HG03520 (cell line): ENCODE data around the gene ARL5A.

Source experiments
- ATAC-seq: cut with Tn5 transposase; IDR thresholded peaks from one replicate; pipeline ENCODE4 v1.9.1; 2021; ENCODE audit warnings: mild to moderate bottlenecking, moderate library complexity; ENCODE audit not compliant: unreplicated experiment

The ARL5A gene

DNA sequence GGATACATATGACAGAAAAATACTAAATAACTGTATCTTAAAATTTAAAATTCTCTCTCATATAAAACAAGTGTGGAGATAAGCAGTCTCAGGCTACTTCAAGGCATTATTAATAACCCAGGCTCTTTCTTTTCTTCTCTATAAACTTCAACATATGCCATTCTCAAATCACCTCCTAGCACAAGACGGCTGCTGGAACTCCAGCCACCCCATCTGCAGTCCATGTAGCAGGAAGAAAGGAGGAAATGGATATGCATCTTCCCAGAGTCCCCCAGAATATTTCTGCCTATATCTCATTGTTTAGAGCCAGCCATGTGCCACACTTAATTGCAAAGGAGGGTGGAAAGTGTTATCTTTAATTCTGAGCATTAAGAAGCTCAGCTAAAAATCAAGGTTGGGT is 58.6 kb downstream of the ARL5A start:
- ATAC-seq = no peak

DNA sequence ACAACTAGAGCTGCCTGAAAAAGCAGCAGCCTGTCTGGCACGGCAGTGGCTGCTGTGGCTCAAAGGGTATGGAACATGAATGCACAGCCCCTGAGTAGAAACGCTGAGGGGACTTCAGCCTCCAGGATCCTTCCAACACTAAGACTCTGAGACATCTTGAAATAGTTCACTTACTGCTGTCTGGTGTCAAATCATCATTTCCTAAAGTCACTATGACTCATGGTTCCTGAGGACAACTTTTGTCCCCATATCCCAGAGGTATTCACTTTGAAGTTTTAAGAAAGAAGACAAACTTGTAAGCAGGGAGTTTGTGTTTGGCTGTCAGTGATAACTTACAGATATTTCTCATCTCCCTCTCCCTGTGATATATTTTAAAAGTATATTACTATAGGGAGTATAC is 60.7 kb downstream of the ARL5A start:
- ATAC-seq = no peak

DNA sequence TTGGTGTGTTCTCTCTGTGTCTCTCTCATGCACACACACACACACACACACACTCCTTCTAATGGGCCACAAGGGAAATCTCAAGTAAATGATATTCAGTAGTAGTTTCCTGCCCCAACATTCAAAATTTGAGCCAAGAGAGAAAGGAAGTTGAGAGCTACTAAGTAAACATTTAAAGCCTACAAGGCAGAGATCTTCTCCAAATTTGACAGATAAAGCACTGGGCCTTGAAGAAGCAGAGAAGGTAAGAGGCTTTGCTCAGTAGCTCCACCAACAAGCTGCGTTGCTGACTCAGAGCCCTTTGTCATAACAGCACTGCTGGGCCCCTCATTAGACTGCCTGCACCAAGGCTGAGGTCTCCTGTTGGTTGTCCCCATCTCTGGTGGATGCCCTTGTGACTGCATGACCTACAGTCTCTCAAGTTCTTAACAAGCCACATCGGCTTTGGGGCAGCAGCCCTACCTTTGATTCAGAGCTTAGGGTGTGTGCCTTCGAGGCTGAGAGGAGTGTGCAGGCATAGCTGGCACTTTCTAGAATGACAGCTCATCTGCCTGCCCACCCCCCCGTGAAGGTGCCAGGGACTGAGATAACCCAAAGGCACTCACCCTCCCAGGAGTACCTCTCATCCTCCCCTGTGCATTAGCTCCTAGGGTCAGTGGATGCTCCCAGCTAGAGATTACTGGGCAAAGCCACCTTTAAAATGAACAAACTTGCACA is 61.6 kb downstream of the ARL5A start:
- peak; percentile 43 for ATAC-seq

GRCh38 chr2:151765760-151766410 is 62.3 kb downstream of the ARL5A start:
- ATAC-seq = no peak

GRCh38 chr2:151762694-151763093 is 65.5 kb downstream of the ARL5A start:
- no peak for ATAC-seq

- no peak for ATAC-seq
Observed at GRCh38 chr2:151761687-151762086, 66.5 kb downstream of the ARL5A start.

- no peak for ATAC-seq
Observed at GRCh38 chr2:151761193-151761592, 67.0 kb downstream of the ARL5A start.

DNA sequence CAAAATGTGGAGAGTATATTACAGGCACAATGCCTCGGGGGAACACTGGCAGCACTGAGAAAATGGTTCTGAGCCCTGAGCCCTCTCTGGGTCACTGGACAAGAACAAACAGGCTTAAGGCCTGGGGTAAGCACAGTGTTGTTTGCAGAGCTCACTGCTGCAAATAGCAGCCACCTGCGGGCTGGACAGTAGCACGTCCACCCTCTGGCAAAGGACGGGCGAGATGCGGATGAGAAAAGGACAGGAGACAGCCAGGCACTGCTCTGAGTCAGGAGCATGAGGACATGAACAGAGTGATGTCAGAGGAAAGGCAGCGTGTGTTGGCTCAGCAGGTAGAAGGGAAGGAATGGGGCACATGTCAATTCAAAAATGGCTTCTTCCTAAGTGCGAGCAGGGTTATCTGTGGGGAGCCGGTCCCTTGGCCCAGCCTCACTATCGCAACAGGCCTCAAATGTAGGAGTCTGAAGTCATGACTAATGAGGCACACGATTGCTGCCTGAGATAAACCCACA is 68.0 kb downstream of the ARL5A start:
- ATAC-seq = no peak

GRCh38 chr2:151758744-151759143 is 69.5 kb downstream of the ARL5A start:
- ATAC-seq = no peak

GRCh38 chr2:151757861-151758260 is 70.4 kb downstream of the ARL5A start:
- no peak for ATAC-seq

DNA sequence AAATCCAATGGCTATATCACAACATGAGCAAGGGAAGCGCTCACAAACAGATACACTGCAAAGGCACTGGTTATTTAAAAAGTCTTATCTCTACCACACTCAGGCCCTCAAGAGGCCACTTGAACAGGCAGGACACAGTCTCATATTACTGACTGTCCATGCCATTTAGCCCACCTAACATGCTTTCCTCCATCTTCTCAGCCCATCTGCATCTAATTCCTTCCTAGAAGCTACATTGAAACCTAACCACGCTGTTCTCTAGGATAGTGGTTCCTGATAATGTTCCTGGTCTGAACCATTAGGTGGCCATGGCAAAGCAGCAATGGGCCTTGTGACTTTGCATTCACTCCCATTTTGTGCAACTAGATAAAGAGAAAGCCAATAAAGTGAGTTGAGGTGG is 71.4 kb downstream of the ARL5A start:
- no peak for ATAC-seq

DNA sequence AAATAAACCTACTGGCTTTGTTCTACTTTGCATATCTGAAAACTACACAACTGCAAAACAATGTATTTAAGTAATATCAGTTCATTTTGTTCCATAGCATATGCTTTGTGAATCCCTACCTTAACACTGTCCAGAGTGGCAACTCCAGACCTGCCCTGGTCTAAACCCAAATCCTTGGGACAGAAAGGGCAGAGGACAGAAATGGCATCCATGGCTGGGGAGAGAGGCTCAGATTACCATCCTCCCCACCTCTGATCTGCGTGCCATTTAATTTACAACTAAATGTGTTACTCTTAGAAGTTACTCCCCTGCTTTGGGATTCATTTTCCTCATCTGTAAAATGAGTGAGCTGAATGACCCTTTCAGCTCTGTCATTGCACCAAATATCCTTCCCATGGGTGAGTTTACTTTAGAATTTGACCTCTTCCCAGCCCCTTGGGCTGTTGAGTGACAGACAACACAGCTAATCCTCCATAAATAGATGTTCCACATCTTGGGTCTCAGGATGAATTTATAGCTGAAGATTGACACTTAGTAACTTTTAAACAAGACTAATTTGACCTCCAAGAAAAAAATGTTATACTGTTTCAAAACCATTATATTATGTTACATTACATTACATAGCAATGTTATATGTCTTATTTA is 73.8 kb downstream of the ARL5A start:
- no peak for ATAC-seq

GRCh38 chr2:151753540-151753939 is 74.7 kb downstream of the ARL5A start:
- no peak for ATAC-seq
